Osteocyte (in vitro differentiated cells): ENCODE data around the gene MYO3B. TPM values are rescaled to one million over a fixed set of nuclear protein-coding genes. Genes with fewer than 3 reads are reported as not detected.

ENCODE experiments used
- DNase-seq: peaks from one replicate; pipeline ENCODE4 v3.0.0; 2021; ENCODE audit warnings: mixed read lengths; ENCODE audit not compliant: unreplicated experiment; ENCODE audit errors: extremely low spot score
- H3K27ac Mint-ChIP-seq: one replicate; pipeline ENCODE4 v1.8.0; 2021; ENCODE audit warnings: mild to moderate bottlenecking, mixed read lengths; ENCODE audit not compliant: unreplicated experiment
- H3K27me3 Mint-ChIP-seq: one replicate; pipeline ENCODE4 v1.8.0; 2021; ENCODE audit warnings: mixed read lengths; ENCODE audit not compliant: unreplicated experiment
- H3K36me3 Mint-ChIP-seq: one replicate; pipeline ENCODE4 v1.8.0; 2021; ENCODE audit warnings: mixed read lengths; ENCODE audit not compliant: unreplicated experiment
- H3K4me1 Mint-ChIP-seq: one replicate; pipeline ENCODE4 v1.8.0; 2021; ENCODE audit warnings: mixed read lengths; ENCODE audit not compliant: unreplicated experiment
- H3K4me3 Mint-ChIP-seq: one replicate; pipeline ENCODE4 v1.8.0; 2021; ENCODE audit warnings: mild to moderate bottlenecking, moderate library complexity, mixed read lengths; ENCODE audit not compliant: unreplicated experiment
- H3K9me3 Mint-ChIP-seq: one replicate; pipeline ENCODE4 v1.8.0; 2021; ENCODE audit warnings: mixed read lengths; ENCODE audit not compliant: unreplicated experiment
- total RNA-seq: library from RNA; stranded (reverse); gene quantifications from 2 replicates; pipeline ENCODE4 v1.2.1, GENCODE V29; 2021
- TF ChIP-seq, protein P1 (sequence below): fragments of 200-600 bp; sonication (generic); IDR thresholded peaks from 2 replicates; pipeline ENCODE4 v1.5.0; 2021; ENCODE audit warnings: antibody characterized with exemption, mild to moderate bottlenecking, moderate library complexity

Gene MYO3B
- total RNA-seq, 1 donor from 2014 or later: not detected

GRCh38 chr2:170229744-170230143 is 51.8 kb downstream of the MYO3B start:
- TF ChIP-seq, protein P1, sequence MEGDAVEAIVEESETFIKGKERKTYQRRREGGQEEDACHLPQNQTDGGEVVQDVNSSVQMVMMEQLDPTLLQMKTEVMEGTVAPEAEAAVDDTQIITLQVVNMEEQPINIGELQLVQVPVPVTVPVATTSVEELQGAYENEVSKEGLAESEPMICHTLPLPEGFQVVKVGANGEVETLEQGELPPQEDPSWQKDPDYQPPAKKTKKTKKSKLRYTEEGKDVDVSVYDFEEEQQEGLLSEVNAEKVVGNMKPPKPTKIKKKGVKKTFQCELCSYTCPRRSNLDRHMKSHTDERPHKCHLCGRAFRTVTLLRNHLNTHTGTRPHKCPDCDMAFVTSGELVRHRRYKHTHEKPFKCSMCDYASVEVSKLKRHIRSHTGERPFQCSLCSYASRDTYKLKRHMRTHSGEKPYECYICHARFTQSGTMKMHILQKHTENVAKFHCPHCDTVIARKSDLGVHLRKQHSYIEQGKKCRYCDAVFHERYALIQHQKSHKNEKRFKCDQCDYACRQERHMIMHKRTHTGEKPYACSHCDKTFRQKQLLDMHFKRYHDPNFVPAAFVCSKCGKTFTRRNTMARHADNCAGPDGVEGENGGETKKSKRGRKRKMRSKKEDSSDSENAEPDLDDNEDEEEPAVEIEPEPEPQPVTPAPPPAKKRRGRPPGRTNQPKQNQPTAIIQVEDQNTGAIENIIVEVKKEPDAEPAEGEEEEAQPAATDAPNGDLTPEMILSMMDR: no peak
- H3K27ac Mint-ChIP-seq: no peak overlapping the region
- H3K4me1 Mint-ChIP-seq: peaks cover 14% of the 10 kb centered on the region
- H3K36me3 Mint-ChIP-seq: no peaks in the 10 kb centered on the region
- no peak overlapping the region for H3K4me3 Mint-ChIP-seq
- no peaks in the 10 kb centered on the region for H3K27me3 Mint-ChIP-seq
- DNase-seq: no peak
- no peaks in the 10 kb centered on the region for H3K9me3 Mint-ChIP-seq

DNA sequence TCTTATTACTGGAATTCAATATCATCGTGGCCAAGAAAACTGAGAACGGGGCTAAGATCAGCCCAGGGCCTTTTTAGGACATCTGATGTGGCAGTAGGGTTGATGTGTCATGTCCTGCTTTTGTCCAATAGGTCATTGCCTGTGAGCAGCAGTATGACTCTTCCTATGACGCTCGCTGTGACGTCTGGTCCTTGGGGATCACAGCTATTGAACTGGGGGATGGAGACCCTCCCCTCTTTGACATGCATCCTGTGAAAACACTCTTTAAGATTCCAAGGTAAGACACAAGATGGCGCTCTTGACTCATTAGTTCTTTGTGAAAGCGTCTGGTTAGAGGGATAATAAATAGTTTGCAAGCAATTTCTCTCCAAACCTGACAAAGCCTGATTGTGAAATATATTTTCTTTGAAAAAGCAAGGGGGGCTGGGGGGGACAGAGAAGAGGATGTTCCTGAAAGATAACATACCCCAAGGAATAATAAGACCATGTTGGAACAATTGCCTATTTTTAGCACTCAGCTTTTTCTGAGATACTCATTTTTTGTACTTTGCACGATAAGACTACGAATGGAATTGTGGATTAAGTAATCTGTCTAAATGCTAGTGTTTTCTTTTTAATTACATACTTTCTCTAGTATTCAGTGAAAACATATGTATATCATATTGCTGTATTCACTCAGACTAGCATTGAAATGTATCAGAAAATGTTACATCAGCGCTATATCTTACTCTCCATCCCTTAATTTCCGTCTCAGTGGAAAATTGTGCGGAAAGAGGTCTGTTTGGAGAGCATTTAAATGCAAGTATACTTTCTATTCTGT is 58.1 kb downstream of the MYO3B start:
- Mint-ChIP-seq H3K27me3 (peaks cover 40% of the 10 kb centered on the region), H3K9me3 (no peaks in the 10 kb centered on the region), H3K4me1 (peaks cover 4% of the 10 kb centered on the region), H3K27ac (no peak overlapping the region), H3K36me3 (no peaks in the 10 kb centered on the region), H3K4me3 (no peak overlapping the region)
- no peak for DNase-seq
- TF ChIP-seq, protein P1: peak; percentile 69

DNA sequence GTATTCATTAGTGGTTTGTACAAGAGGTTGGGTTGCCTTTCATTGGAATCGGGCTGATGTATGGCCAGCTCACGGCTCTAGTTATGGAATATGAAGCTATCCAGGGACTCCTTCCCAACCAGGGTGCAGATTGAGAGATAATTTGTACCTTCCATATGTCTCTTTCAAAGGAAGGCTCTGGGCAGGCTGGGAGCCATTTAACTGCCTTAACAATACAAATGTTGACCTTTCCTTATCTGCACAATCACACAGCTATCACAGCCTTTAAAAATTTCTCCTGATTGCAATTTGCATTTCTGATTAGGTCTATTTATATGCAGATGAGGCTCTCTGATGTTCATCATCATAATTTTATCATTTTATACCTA is 58.7 kb downstream of the MYO3B start:
- Mint-ChIP-seq H3K36me3 (no peaks in the 10 kb centered on the region), H3K4me3 (no peak overlapping the region), H3K27me3 (peaks cover 44% of the 10 kb centered on the region), H3K9me3 (no peaks in the 10 kb centered on the region), H3K4me1 (peaks cover 5% of the 10 kb centered on the region), H3K27ac (no peak overlapping the region)
- TF ChIP-seq, protein P1: no peak
- no peak for DNase-seq

DNA sequence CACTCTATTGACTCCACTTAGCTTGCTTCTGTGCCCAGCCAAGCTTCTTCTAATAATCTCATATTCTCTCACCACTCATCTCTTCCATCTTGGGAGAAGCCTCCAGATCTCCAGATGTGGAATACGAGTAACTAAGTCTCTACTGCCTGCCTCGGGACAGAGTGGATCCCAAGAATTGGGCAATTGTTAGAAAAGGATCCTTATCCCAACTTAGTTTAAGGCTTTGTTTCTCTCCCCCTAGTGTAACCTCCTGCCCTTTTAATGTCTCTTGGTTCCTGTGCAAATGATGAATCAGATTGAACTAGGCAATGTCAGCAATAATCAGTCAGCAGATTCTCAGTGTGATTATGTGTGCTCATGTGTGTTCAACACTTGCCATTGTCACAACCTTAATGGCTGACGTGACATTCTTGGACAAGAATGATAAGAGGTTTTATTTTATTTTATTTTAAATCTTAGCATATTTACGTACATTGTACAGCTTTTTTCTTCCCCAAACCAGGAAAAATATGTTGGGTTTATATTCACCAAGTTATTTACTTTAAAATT is 59.7 kb downstream of the MYO3B start:
- Mint-ChIP-seq H3K4me1 (peaks cover 13% of the 10 kb centered on the region), H3K36me3 (no peaks in the 10 kb centered on the region), H3K27me3 (peaks cover 44% of the 10 kb centered on the region), H3K4me3 (no peak overlapping the region), H3K9me3 (no peaks in the 10 kb centered on the region), H3K27ac (no peak overlapping the region)
- no peak for DNase-seq
- TF ChIP-seq, protein P1: no peak

GRCh38 chr2:170238776-170239175 is 60.8 kb downstream of the MYO3B start:
- Mint-ChIP-seq H3K9me3 (no peaks in the 10 kb centered on the region), H3K27me3 (peaks cover 44% of the 10 kb centered on the region), H3K36me3 (no peaks in the 10 kb centered on the region), H3K4me1 (peaks cover 22% of the 10 kb centered on the region), H3K4me3 (no peak overlapping the region), H3K27ac (no peak overlapping the region)
- DNase-seq: no peak
- TF ChIP-seq, protein P1: no peak
